AG08395 (cell line): ENCODE data around the gene AAMP.
"Not testable (repeated sequence)": the region's sequence is repeated elsewhere in the genome, so short reads cannot be mapped to it uniquely, and the experiment has no call there.

Experiments
- DNase-seq: peaks from one replicate; pipeline ENCODE4 v3.0.0; 2012; ENCODE audit warnings: mixed read lengths, low spot score

Gene AAMP

GRCh38 chr2:218275371-218276072 lies 5.6 kb upstream of the AAMP start:
- no peak for DNase-seq

- no peak for DNase-seq
These were observed 4.6 kb upstream of the AAMP start for GRCh38 chr2:218274586-218274985.

DNA sequence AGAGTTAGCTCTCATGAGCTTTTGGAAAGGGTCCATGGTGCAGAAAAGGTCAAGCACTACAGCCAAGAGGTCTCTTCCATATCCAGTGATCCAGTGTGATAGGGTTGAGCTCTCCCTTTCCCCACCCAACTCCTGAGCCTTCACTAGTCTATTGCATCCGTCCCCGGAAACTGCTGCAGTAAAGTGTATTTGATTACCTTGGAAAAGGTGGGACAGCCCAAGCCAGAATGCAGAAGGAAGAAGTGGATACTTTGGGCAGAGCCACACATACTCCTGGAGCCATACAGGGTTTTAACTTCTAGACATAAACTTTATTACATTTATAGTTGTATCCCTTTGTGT lies 3.9 kb upstream of the AAMP start:
- no peak for DNase-seq

GRCh38 chr2:218273214-218273907 lies 3.4 kb upstream of the AAMP start:
- DNase-seq = not testable (repeated sequence)

DNA sequence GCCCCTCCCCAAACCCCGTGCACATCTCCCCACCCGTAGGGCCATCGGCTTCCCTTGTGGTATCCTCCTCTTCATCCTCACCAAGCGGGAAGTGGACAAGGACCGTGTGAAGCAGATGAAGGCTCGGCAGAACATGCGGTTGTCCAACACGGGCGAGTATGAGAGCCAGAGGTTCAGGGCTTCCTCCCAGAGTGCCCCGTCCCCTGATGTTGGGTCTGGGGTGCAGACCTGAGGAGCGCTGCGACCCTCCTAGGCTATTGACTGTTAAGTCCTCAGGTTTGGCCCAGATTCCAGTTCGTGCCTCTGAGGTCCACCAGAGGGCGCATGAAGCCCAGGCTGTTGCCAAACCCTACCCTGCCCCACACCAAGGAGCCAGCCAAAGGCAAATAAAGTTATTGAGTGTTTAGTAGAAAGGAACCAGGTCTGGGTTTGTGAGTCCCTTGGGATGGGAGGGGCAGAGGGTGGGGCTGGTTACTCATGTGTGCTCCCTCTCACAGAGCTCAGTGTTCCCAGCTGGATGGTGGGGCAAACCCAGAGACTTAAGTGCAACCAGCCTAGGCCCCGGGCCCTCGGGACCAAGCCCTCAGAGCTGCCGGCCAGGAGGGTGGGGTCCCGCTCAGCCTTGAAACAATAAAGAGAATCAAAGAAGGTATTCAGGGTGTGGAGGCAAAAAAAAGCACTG lies 2.7 kb upstream of the AAMP start:
- peak; percentile 91 for DNase-seq

DNA sequence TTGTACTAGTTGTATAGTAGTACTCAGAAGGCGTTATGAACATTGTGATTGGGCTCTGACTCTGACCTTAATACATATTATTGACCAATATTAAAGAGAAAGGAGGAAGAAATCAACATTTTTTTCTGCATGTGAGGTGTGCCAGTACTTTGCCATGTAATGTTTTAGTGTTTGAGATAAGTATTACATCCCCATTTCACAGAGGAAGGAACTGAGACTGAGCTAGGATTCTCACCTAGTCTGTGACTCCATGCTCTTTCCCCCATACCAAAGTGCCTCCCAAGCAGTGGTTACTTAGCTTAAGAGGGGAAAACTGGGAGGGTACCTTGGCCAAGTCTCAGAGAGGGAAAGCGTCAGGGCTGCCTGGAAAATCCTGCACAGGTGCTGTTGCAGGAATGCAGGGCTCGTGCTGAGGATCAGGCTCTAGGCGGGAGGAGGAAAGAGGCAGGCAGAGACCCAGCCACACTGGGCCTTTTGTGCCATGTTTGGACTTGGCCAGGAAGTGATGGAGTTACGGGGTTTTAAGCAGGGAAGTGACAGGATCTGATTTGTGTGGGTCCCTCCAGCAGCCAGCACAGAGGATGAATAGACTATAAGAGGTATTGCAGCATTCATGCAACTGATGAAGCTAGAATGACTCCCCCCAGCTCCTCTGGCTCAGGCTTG lies 2.1 kb upstream of the AAMP start:
- DNase-seq = no peak

- DNase-seq = no peak
These were observed 1.5 kb upstream of the AAMP start for GRCh38 chr2:218271487-218271797.

DNA sequence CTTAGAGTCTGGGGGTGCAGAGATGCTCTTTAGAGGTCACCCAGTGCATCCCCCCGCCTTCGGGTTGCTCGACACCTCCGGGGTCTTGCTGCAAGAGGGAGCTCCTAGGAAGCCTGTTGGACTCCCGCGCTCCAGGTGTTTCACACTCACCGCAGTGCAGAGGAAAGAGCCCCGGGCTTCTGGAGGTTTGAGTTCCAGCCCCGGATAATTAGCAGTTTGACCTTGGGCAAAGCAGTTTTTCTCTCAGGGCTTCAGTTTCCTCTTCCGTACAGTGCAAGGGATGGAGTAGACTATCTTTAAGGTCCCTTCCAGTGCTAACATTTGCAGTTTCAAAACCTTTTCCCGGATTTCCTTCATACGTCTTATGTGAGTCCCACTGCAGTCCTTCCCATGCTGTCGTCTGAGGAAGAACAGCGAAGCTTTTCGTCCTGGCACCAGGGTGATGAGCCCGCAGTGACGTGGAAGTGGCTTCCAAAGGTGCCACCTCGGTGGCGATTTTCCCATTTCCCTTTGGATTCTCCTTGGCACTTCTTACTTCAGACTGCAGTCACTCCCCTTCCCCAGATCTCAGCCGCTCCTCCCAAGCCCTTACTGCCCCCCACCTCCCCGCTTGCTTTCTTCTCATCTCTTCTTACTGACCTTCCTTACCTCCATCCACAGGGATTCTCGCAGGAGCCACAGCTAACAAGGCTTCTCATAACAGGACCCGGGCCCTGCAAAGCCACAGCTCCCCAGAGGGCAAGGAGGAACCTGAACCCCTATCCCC lies 967 bp upstream of the AAMP start:
- no peak for DNase-seq

DNA sequence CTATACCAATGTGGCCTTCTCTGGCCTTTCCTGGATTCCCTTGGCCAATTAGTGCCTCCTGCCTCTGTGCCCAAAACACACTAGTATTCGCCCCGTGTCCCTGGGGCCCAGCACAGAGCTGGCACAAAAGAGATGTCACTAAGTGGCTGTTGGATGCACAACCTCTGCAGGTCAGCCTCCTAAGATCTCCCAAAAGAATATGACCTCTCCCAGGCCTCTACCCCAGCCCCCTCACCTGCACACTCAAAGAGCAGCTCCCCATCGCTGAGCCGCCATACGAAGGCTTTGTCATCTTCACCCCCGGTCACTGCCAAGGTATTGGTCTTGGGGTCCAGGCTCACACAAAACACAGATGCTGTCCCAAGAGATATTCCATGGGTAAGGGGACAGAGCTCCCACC lies 2.7 kb downstream of the AAMP start:
- no peak for DNase-seq

DNA sequence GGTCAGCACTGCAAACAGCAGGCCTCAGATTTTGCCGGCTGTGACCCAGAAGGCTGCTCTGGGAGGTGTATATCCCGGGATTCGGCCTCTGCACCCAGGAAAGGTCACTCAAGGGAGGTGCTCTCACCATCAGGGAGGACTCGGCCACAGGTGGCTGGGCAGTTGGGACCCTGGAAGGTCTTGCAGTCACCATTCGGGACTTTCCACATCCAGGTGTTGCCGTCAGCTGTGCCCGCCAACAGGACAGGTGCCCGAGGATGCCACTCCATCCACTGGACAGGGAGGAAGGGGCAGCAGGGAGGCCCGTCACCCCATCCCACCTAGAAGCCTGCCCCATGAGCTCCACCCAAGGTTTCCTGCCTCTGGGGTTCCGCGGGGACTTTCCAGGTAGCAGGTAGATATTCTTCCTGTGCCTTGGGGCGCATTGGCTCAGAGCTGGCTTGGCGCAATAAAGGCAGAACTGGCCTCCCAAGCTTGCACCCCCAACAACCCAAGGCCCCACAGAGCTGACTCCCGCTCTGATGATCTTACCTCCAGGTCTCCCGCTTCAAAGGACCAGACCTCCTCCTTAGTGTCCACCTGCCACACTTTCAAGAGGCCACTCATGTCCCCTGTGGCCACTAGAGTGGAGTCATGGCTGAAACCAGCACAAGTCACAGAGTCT lies 3.5 kb downstream of the AAMP start:
- DNase-seq = no peak

GRCh38 chr2:218265626-218266025 lies 4.3 kb downstream of the AAMP start:
- no peak for DNase-seq

- no peak for DNase-seq
These were observed 5.0 kb downstream of the AAMP start for GRCh38 chr2:218264773-218265561.

- no peak for DNase-seq
These were observed 5.9 kb downstream of the AAMP start for GRCh38 chr2:218263817-218264641.

DNA sequence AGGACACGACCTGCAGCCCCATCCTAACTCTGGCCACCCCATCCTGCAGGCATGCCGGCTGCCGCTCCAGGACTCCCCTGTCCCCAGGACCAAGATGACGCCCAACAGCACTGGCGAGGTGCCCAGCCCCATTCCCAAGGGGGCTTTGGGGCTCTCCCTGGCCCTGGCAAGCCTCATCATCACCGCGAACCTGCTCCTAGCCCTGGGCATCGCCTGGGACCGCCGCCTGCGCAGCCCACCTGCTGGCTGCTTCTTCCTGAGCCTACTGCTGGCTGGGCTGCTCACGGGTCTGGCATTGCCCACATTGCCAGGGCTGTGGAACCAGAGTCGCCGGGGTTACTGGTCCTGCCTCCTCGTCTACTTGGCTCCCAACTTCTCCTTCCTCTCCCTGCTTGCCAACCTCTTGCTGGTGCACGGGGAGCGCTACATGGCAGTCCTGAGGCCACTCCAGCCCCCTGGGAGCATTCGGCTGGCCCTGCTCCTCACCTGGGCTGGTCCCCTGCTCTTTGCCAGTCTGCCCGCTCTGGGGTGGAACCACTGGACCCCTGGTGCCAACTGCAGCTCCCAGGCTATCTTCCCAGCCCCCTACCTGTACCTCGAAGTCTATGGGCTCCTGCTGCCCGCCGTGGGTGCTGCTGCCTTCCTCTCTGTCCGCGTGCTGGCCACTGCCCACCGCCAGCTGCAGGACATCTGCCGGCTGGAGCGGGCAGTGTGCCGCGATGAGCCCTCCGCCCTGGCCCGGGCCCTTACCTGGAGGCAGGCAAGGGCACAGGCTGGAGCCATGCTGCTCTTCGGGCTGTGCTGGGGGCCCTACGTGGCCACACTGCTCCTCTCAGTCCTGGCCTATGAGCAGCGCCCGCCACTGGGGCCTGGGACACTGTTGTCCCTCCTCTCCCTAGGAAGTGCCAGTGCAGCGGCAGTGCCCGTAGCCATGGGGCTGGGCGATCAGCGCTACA lies 7.0 kb downstream of the AAMP start:
- no peak for DNase-seq

GRCh38 chr2:218262237-218262600 lies 7.7 kb downstream of the AAMP start:
- no peak for DNase-seq

- no peak for DNase-seq
These were observed 8.3 kb downstream of the AAMP start for GRCh38 chr2:218261423-218262236.

GRCh38 chr2:218260742-218261422 lies 9.1 kb downstream of the AAMP start, which contains the start of gene GPBAR1:
Gene GPBAR1, plus strand, starts transcription at chr2:218261015. Its CDS starts 1,710 bp downstream, at chr2:218262725.
- DNase-seq = no peak
